GM10266 (cell line): Measurements from ENCODE around the gene DLG1.
"Not testable (repeated sequence)": the region's sequence is repeated elsewhere in the genome, so short reads cannot be mapped to it uniquely, and the experiment has no call there.

Experiments
- DNase-seq: peaks from one replicate; pipeline ENCODE4 v3.0.0; 2012; ENCODE audit errors: extremely low spot score
- TF ChIP-seq, protein P1 (sequence below): IDR thresholded peaks from 2 replicates; pipeline ENCODE4 v1.5.1; 2012; ENCODE audit warnings: mild to moderate bottlenecking, low read depth; ENCODE audit not compliant: control insufficient read depth, insufficient read depth; ENCODE audit errors: missing control alignments

The DLG1 gene

DNA sequence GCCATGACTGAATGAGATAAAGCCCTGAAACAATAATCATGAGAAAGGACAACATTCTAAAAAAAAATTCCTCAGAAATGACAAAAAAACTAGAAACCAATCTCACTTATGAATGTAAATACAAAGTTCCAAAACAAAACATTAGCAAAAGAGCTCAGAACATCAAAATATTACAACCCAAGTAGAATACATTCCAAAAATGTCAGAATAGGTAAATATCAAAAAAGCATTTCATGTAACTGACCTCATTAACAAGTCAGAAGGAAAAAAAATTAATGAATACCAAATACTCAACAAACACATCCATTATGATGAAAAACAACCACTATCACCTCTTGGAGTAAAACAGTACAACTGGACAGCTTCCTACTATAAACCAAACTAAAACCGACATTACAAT lies 93.1 kb downstream of the DLG1 start:
- TF ChIP-seq, protein P1, sequence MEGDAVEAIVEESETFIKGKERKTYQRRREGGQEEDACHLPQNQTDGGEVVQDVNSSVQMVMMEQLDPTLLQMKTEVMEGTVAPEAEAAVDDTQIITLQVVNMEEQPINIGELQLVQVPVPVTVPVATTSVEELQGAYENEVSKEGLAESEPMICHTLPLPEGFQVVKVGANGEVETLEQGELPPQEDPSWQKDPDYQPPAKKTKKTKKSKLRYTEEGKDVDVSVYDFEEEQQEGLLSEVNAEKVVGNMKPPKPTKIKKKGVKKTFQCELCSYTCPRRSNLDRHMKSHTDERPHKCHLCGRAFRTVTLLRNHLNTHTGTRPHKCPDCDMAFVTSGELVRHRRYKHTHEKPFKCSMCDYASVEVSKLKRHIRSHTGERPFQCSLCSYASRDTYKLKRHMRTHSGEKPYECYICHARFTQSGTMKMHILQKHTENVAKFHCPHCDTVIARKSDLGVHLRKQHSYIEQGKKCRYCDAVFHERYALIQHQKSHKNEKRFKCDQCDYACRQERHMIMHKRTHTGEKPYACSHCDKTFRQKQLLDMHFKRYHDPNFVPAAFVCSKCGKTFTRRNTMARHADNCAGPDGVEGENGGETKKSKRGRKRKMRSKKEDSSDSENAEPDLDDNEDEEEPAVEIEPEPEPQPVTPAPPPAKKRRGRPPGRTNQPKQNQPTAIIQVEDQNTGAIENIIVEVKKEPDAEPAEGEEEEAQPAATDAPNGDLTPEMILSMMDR, result no peak

GRCh38 chr3:197204736-197205135 lies 93.7 kb downstream of the DLG1 start:
- DNase-seq, result no peak
- TF ChIP-seq, protein P1, result no peak

More for the DNA sequence above, 93.1 kb downstream of the DLG1 start:
- DNase-seq, result no peak

DNA sequence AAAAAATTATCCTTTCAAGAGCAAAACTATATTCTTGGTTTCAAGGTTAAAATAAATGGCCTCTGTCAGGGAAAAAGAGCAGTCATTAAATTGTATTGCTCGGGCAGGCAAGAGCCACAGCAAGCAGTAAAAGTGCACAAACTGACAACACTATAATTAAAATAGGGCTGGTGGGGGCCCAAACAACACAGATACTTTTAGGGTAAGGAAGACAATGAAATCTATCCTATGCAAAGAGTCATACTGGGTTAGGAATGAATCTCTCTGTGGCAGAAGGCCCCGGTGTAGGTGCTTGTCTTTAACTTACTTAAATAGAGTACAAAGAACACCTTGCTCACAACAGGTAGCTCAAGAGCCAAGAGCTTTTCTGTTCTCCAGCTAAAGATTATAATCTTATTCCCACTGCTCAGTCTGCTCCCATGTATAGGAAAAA lies 94.7 kb downstream of the DLG1 start:
- TF ChIP-seq, protein P1, result no peak
- no peak for DNase-seq

- TF ChIP-seq, protein P1, result no peak
- no peak for DNase-seq
Observed at GRCh38 chr3:197202694-197203093, 95.7 kb downstream of the DLG1 start.

GRCh38 chr3:197201791-197202452 lies 96.5 kb downstream of the DLG1 start:
- no peak for DNase-seq
- TF ChIP-seq, protein P1, result no peak

DNA sequence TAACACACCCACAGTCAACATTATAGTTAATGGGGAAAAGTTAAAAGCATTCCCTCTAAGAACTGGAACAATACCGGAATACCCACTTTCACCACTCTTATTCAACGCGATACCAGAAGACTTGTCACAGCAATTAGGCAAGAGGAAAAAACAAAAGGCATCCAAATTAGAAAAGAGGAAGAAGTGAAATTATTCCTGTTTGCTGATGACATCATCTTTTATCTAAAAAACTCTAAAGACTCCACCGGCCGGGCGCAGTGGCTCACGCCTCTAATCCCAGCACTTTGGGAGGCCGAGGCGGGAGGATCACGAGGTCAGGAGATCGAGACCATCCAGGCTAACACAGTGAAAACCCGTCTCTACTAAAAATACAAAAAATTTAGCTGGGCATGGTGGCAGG lies 97.6 kb downstream of the DLG1 start:
- DNase-seq, result not testable (repeated sequence)

- no peak for DNase-seq
Observed at GRCh38 chr3:197197334-197197733, 101.1 kb downstream of the DLG1 start.

More at GRCh38 chr3:197197334-197197733, 101.1 kb downstream of the DLG1 start:
- TF ChIP-seq, protein P1, result no peak
